Activated CD8-positive, alpha-beta memory T cell treated with anti-CD3 and anti-CD28 coated beads for 1 hour (primary cell): Measurements from ENCODE around the gene SLC25A14.
A peak's percentile ranks its signal among the peaks of the same experiment; 100 is the strongest.

Experiments
- DNase-seq, 2 donors: peaks; one replicate each; pipeline ENCODE4 v3.0.0-alpha.2; 2020; ENCODE audit warnings: low read depth in 1 of 2; ENCODE audit errors: extremely low read depth in 1 of 2

SLC25A14 gene

GRCh38 chrX:130376077-130376476, 36.4 kb downstream of the SLC25A14 start:
- DNase-seq: no peak

- no peak for DNase-seq
Observed at GRCh38 chrX:130378024-130378669, 38.4 kb downstream of the SLC25A14 start.

GRCh38 chrX:130385520-130385919, 45.8 kb downstream of the SLC25A14 start, which contains the start of gene GPR119:
Gene GPR119, minus strand, starts transcription at chrX:130385674. Its CDS starts 227 bp downstream, at chrX:130385447.
- DNase-seq: no peak

DNA sequence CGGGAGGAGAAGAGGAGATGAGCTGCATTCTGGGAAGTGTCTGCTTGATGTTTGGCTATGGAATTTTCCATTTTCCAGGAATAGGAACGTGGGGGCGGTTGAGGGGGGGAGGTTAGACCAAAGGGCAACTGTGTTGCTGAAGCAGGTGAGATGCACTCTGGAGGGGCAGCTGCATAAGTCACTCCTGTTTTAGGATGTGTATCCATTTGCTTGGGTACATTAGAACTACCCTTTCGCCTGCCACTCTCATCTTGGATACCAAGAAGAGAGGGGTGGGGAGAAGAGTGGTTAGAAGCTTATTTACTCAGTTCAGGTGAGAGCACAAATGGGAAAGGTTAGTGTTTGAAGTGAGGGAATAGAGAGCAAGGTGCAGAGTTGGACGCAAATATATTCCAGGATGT, 46.7 kb downstream of the SLC25A14 start:
- DNase-seq: no peak

DNA sequence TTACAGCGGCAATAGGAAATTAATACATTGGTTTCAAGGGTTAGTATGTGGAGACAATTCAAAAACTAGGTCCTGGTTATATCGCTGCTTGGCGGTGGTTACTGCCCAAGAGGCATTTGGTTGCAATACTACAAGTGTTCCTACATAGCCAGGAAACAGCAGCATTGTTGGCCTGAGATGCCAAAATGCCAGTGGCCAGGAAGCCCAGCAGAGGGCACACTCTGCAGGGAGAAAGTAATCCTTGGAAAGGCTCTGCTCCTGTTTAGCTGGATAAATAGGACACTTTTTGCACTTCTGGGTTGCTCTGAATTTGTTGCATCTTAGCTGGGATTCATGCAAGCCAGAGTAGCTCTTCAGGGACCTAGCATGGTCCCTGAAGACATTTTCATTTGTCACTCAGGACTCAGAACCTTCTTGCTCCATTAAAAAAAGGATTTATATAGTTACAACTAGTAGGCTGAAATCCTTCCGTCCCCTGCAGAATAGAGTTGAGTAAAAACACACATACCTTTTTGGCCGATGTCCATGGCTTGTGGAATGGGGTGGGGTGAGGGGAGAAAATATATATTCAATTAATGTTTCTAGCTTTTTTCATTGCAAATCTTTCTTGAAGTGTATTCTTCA, 53.8 kb downstream of the SLC25A14 start:
- DNase-seq: no peak

GRCh38 chrX:130395341-130395740, 55.6 kb downstream of the SLC25A14 start:
- no peak for DNase-seq

DNA sequence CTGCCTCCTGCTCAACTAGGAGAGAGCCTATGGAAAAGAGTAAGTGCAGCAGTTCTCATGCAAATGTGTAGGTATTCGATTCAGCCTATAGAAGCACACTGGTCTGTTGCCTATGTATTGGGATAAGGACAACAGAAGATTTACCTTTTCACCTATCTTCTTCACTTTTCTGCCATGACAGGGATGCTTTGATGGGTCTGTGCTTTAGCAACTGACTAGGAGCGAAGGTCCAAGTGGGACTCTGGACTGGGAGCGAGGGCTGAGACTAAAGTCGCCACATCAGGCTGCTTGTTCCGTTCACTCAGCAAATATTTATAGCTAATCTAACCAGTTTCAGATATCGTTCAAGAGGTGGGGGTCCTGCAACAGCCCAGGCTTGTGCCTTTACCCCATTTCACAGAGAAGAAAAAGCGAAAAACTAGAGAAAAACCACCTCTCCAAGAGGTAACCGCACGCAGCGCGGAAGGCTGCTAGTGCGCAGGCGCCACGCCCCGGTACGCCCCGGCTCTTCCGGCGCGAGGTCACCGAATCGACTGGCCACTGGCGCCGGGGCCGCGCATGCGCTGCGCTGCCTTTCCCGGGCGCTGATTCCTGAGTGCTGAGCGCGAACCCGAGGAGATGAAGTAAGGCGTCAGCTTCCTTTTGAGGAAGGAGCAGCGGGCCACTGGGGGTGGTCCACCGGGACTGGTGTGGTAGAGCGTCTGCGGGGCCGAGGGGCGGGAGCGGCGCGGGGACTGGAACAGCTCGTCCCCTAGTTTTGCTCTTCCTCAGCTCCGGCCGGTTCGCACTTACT, 61.9 kb downstream of the SLC25A14 start, which contains the start of gene RBMX2:
Gene RBMX2 (plus strand): TSS at position 573 of the 793 bp plus-strand sequence. CDS start 46 bp downstream, at position 619.
- peak; percentile 19 to 48 for DNase-seq

DNA sequence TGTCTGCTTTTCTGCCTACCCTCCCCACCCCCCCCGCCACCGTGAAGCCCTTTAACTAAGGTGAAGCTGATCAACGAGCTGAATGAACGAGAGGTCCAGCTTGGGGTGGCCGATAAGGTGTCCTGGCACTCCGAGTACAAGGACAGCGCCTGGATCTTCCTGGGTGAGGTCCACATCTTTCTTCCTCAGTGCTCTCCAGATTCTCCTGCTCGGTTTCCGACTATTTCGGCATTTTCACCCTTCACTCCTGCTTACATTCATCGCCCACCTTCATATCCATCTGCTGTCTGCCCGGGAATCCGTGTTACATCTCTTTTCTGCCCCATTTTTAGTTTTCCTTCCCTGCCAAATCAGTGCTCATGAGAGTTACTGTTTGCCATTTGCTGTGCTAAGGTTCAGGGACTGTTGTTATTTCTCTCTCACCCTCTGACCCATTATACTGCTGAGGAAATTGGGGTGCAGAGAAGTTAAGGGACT, 62.5 kb downstream of the SLC25A14 start:
- no peak for DNase-seq

DNA sequence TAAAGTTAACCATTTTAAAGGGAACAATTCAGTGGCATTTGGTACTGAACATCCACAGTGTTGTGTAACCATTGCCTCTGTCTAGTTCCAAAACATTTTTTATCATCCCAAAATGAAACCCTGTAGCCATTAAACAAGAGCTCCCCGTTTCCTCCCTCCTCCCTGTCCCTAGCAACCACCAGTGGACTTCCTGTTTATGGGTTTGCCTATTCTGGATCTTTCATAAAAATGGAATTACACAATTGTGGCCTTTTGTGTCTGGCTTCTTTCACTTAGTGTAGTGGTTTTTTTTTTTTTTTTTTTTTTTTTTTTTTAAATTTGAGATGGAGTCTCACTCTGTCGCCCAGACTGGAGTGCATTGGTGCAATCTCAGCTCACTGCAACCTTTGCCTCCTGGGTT, 73.7 kb downstream of the SLC25A14 start:
- no peak for DNase-seq

DNA sequence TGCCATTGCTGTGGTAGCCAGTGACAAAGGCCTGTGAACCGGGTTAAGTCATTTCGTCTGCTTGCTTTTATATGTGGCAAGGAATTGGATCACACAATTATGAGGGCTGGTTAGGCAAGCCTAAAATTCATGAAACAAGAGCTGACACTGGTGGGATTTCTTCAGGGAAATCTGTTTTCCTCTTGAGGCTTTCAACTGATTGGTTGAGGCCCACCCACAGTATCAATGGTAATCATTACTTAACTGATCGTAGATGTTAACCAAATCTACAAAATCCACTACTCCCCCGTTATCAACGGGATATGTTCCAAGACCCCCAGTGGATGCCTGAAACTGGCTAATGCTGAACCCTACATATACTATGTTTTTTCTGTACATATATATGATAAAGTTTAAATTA, 75.1 kb downstream of the SLC25A14 start:
- DNase-seq: no peak

GRCh38 chrX:130415201-130415600, 75.5 kb downstream of the SLC25A14 start:
- DNase-seq: no peak

DNA sequence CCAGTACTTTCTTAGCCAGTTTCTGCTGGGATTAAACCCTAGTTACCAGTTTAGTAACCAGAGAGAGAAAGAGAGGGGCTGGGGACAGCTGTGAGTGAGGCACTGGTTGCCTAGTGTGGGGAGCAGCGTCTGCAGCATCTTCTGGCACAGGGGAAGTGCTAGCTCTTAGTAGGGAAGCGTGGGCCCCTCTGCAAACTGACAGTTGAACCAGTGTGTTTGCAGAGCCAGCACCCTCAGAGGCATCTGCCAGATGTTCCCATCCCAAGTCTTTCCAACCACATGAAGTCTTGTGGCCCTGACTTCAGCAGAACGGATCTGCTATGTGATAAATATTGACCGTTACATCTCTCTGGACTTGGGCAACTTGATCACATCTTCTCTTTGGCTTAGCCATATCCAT, 77.1 kb downstream of the SLC25A14 start:
- no peak for DNase-seq

GRCh38 chrX:130418066-130418465, 78.3 kb downstream of the SLC25A14 start:
- DNase-seq: no peak

GRCh38 chrX:130418740-130419139, 79.0 kb downstream of the SLC25A14 start:
- DNase-seq: no peak

DNA sequence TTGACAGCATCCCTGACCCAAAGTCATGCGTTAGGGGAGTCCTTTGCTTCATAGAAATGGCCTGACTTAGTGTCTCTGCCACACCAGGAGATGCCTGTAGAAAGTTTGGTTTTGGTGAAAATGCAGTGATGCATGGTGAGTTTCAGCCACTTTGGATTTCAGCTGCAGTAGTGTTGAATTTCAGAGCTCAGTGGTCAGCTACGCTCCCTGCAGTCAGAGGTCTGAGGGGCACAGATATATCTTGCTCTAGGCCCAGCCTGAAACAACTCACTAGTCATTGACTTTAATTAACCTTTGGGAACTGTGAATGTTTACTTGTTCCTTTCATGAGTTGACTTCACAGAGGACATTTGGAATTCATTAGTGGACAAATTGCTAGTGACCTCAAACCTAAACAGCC, 79.5 kb downstream of the SLC25A14 start:
- DNase-seq: no peak
